HCT116 (cell line): ENCODE data around the gene MOB3B. TPM values are rescaled to one million over a fixed set of nuclear protein-coding genes. Genes with fewer than 3 reads are reported as not detected.
A peak's percentile ranks its signal among the peaks of the same experiment; 100 is the strongest.

Experiments
- ATAC-seq: fragments of 200-7000 bp; cut with Tn5 transposase; 2 replicates; pipeline ENCODE4 v1.9.1; 2020; ENCODE audit warnings: mild to moderate bottlenecking, moderate library complexity
- BruUV-seq: library from RNA; stranded (reverse); fragments of 400-500 nt; replicated peaks from 2 replicates; lab custom pipeline; 2021; lab: Mats Ljungman, UMichigan
- CTCF ChIA-PET: fragments of 300-600 bp; sonication (Branson Sonifier 250); formaldehyde crosslinking; loops from one replicate; lab custom pipeline; 2021; ENCODE audit warnings: antibody characterized with exemption; lab: Charles Lee
- POLR2A ChIA-PET: fragments of 300-600, 350-600 bp; sonication (Branson Sonifier 250); formaldehyde crosslinking; loops from one replicate; lab custom pipeline; 2021; ENCODE audit warnings: antibody characterized with exemption; lab: Charles Lee
- RAD21 ChIA-PET, 2 experiments: fragments of 300-600 bp; sonication (Branson Sonifier 250); formaldehyde crosslinking; loops; one replicate each; lab custom pipeline; 2023; ENCODE audit warnings: low total read pairs in 2 of 2; ENCODE audit not compliant: uncharacterized antibody in 2 of 2, unreplicated experiment in 2 of 2, low non-redundant PET in 1 of 2; lab: Charles Lee
- DNase-seq: peaks from one replicate; pipeline ENCODE4 v3.0.0-alpha.2; 2010; ENCODE audit warnings: low read depth, low spot score
- H2AFZ ChIP-seq: fragments of 200-600 bp; shearing (Covaris generic), sonication (generic); 2 replicates; pipeline ENCODE4 v1.6.1; 2017; ENCODE audit warnings: low read depth, mixed run types, mixed read lengths, antibody characterized with exemption, low read length; ENCODE audit not compliant: poor library complexity, severe bottlenecking
- H3K27ac ChIP-seq: 2 replicates; pipeline ENCODE4 v1.5.1; 2012; ENCODE audit warnings: low read depth, low read length
- H3K27me3 ChIP-seq: fragments of 200-600 bp; sonication (generic); 2 replicates; pipeline ENCODE4 v1.6.1; 2016; ENCODE audit warnings: mixed run types, low read length, mixed read lengths; ENCODE audit not compliant: insufficient read depth
- H3K36me3 ChIP-seq, 2 experiments: fragments of 200-500 bp in 1 of 2; fragments of 200-600 bp in 1 of 2; sonication (Bioruptor generic) in 1 of 2; sonication (generic) in 1 of 2; 2 replicates each; pipeline versions ENCODE4 v1.5.1 to v1.6.1; 2014 to 2016; ENCODE audit warnings: low read length in 2 of 2, inconsistent platforms in 1 of 2, mixed read lengths in 1 of 2, mixed run types in 1 of 2; ENCODE audit not compliant: insufficient read depth in 2 of 2, control insufficient read depth in 1 of 2
- H3K4me1 ChIP-seq, 2 experiments: fragments of 200-600 bp in 1 of 2; sonication (generic) in 1 of 2; 2 replicates each; pipeline versions ENCODE4 v1.5.1 to v1.6.1; 2012 to 2017; ENCODE audit warnings: low read length in 2 of 2, inconsistent platforms in 1 of 2, mild to moderate bottlenecking in 1 of 2, mixed read lengths in 1 of 2, mixed run types in 1 of 2, moderate library complexity in 1 of 2; ENCODE audit not compliant: insufficient read depth in 2 of 2, control insufficient read depth in 1 of 2
- H3K4me2 ChIP-seq: fragments of 200-600 bp; sonication (generic); 2 replicates; pipeline ENCODE4 v1.6.1; 2017; ENCODE audit warnings: mixed run types, low read length, mixed read lengths
- H3K4me3 ChIP-seq, 2 experiments: fragments of 200-600 bp in 1 of 2; sonication (generic) in 1 of 2; replicated peaks in 1 of 2; 2 replicates each; pipeline ENCODE4 v1.5.1; 2011 to 2016; ENCODE audit warnings: low read length in 2 of 2, control low read depth in 1 of 2, low read depth in 1 of 2, mild to moderate bottlenecking in 1 of 2, mixed read lengths in 1 of 2, mixed run types in 1 of 2
- H3K79me2 ChIP-seq: fragments of 200-600 bp; sonication (generic); 2 replicates; pipeline ENCODE4 v1.6.1; 2017; ENCODE audit warnings: mild to moderate bottlenecking, mixed run types, low read length, moderate library complexity, mixed read lengths; ENCODE audit not compliant: insufficient read depth
- H3K9ac ChIP-seq: fragments of 200-600 bp; sonication (generic); 2 replicates; pipeline ENCODE4 v1.6.1; 2016; ENCODE audit warnings: low read length, mixed read lengths
- H3K9me2 ChIP-seq: fragments of 200-600 bp; sonication (generic), shearing (Covaris generic); 2 replicates; pipeline ENCODE4 v1.6.1; 2017; ENCODE audit warnings: mixed run types, mild to moderate bottlenecking, moderate library complexity; ENCODE audit not compliant: insufficient read depth
- H3K9me3 ChIP-seq, 2 experiments: fragments of 200-500 bp in 1 of 2; fragments of 200-600 bp in 1 of 2; sonication (Bioruptor generic) in 1 of 2; sonication (generic) in 1 of 2; 2 replicates each; pipeline ENCODE4 v1.6.1; 2014 to 2017; ENCODE audit warnings: low read length in 2 of 2, mixed read lengths in 2 of 2, inconsistent platforms in 1 of 2, low read depth in 1 of 2, mild to moderate bottlenecking in 1 of 2, mixed run types in 1 of 2, moderate library complexity in 1 of 2; ENCODE audit not compliant: control insufficient read depth in 1 of 2, insufficient read depth in 1 of 2
- H4K20me1 ChIP-seq: fragments of 200-600 bp; sonication (generic), shearing (Covaris generic); 2 replicates; pipeline ENCODE4 v1.6.1; 2017; ENCODE audit warnings: mixed run types, mild to moderate bottlenecking, moderate library complexity; ENCODE audit not compliant: insufficient read depth
- CEBPB ChIP-seq: IDR thresholded peaks from 2 replicates; pipeline ENCODE4 v1.6.1; 2012; ENCODE audit warnings: low read depth
- FOSL1 ChIP-seq: IDR thresholded peaks from 2 replicates; pipeline ENCODE4 v1.6.1; 2012; ENCODE audit warnings: low read depth
- MAX ChIP-seq: IDR thresholded peaks from 2 replicates; pipeline ENCODE4 v1.6.1; 2012
- POLR2AphosphoS5 ChIP-seq: IDR thresholded peaks from 2 replicates; pipeline ENCODE4 v1.6.1; 2011; ENCODE audit warnings: mild to moderate bottlenecking, low read depth, low read length, moderate library complexity
- REST ChIP-seq: IDR thresholded peaks from 2 replicates; pipeline ENCODE4 v1.6.1; 2012; ENCODE audit warnings: low read depth
- SIN3A ChIP-seq: IDR thresholded peaks from 2 replicates; pipeline ENCODE4 v1.6.1; 2012; ENCODE audit warnings: low read depth
- SP1 ChIP-seq: IDR thresholded peaks from 2 replicates; pipeline ENCODE4 v1.6.1; 2012; ENCODE audit warnings: low read depth
- TCF7L2 ChIP-seq: IDR thresholded peaks from 2 replicates; pipeline ENCODE4 v1.7.0; 2011; ENCODE audit warnings: borderline replicate concordance, inconsistent platforms; ENCODE audit not compliant: insufficient read depth, insufficient read length; ENCODE audit errors: extremely low read depth
- YY1 ChIP-seq: IDR thresholded peaks from 2 replicates; pipeline ENCODE4 v1.6.1; 2011; ENCODE audit warnings: low read length, low read depth, moderate library complexity, mild to moderate bottlenecking; ENCODE audit not compliant: insufficient replicate concordance; ENCODE audit errors: extremely low read depth
- ZFX ChIP-seq: fragments of 450-650 bp; IDR thresholded peaks from 2 replicates; pipeline ENCODE4 v1.6.1; 2017
- intact Hi-C: fragments of 100-400 bp; cut with micrococcal nuclease; formaldehyde crosslinking; loops from 2 replicates; pipeline ENCODE4 v1.10.0; 2022
- total RNA-seq: library from RNA; stranded (reverse); gene quantifications from one replicate; pipeline ENCODE4 v1.2.1, GENCODE V29; 2021; ENCODE audit not compliant: unreplicated experiment

MOB3B gene
- total RNA-seq, 1 experiment from 2014 or later, result 1.2 TPM

- BruUV-seq, result no TSS peak
- Histone ChIP-seq H3K27me3 (peaks cover 4% of the 10 kb centered on the region; the same call in 1 of the 2 replicates), H3K9ac (no peak overlapping the region), H3K4me3 (no peak overlapping the region), H3K9me2 (no peaks in the 10 kb centered on the region), H3K4me2 (no peak overlapping the region), H3K9me3 (no peaks in the 10 kb centered on the region), H3K79me2 (no peaks in the 10 kb centered on the region), H3K36me3 (no peaks in the 10 kb centered on the region), H4K20me1 (no peaks in the 10 kb centered on the region), H3K4me1 (peaks cover 13 to 14% of the 10 kb centered on the region in 2 experiments), H2AFZ (no peak overlapping the region), H3K27ac (no peak overlapping the region)
- no peak for TF ChIP-seq YY1
- no peak for TF ChIP-seq MAX
- ChIA-PET CTCF (interaction anchor here (1.5 kb wide), 1 partner anchor 34 kb away, joined by 3 read pairs; no protein-coding TSS in a partner anchor), RAD21 (no interaction called here), POLR2A (no interaction called here)
- intact Hi-C loops, result no loop called here
- DNase-seq (no peak), ATAC-seq (no peak)
Measured at GRCh38 chr9:27367175-27367798, 162.3 kb downstream of the MOB3B start.

GRCh38 chr9:27365707-27366376 lies 163.8 kb downstream of the MOB3B start:
- Histone ChIP-seq H3K27me3 (peaks cover 4% of the 10 kb centered on the region; the same call in 1 of the 2 replicates), H2AFZ (no peak overlapping the region), H3K9me2 (no peaks in the 10 kb centered on the region), H3K9me3 (no peaks in the 10 kb centered on the region), H3K9ac (no peak overlapping the region), H3K4me1 (peaks cover under 1 to 2% of the 10 kb centered on the region in 2 experiments; a peak in 3 of 4 replicates), H3K36me3 (no peaks in the 10 kb centered on the region), H3K4me3 (no peak overlapping the region), H3K4me2 (no peak overlapping the region), H3K79me2 (no peaks in the 10 kb centered on the region), H3K27ac (no peak overlapping the region), H4K20me1 (no peaks in the 10 kb centered on the region)
- ATAC-seq (peak; percentile 40; the same call in 1 of the 2 replicates), DNase-seq (no peak)
- intact Hi-C loops, result no loop called here
- TF ChIP-seq ZFX (no peak), FOSL1 (no peak), TCF7L2 (no peak), CEBPB (no peak), POLR2AphosphoS5 (no peak), SIN3A (no peak), YY1 (no peak), SP1 (no peak), REST (no peak)
- ChIA-PET POLR2A (no interaction called here), RAD21 (no interaction called here), CTCF (no interaction called here)
- no TSS peak for BruUV-seq
